ENCODE measurements around the gene DHRS2. TPM values are rescaled to one million over a fixed set of nuclear protein-coding genes. Genes with fewer than 3 reads are reported as not detected.

The DHRS2 gene
- polyA plus RNA-seq, 2 of the 4 experiments (the other 2 are of a cell fraction): 2.3 to 10.7 TPM

DNA sequence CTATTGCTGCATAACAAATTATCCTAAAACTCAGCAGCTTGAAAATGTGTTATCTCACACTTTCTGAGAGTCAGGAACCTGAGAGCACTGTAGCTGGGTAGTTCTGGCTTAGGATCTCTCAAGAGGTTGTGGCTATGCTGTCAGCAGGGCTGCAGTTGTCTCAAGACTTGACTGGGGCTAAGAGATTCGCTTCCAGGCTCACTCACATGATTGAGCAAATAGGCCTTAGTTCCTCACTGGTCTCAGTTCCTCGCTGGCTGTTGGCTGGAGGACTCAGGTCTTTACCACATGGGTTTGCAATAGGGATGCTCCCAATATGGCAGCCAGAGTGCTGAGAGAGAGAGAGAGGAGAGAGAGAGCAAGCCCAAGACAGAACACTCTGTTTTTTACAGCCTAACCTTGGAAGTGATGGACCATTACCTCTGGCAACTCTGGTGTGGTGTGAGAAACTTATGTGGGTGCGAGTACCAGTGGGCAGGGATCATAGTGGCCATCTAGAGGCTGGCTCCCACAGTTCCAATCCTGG, 15.9 kb upstream of the DHRS2 start:
- POLR2A ChIA-PET: no interaction called here
- TF ChIP-seq ESRRA (IDR thresholded peaks at IDR 0.05; ENCODE audit: borderline replicate concordance, low read length) (no peak), NR3C1 (IDR thresholded peaks at IDR 0.05) (no peak), HDAC2 (IDR thresholded peaks at IDR 0.05) (no peak), ZC3H11A (IDR thresholded peaks at IDR 0.05) (no peak), RNF2 (IDR thresholded peaks at IDR 0.05; ENCODE audit: borderline replicate concordance, low read depth) (no peak), TP53 (CRISPR knock-in tag; IDR thresholded peaks at IDR 0.05) (no peak), HOXB13 (CRISPR knock-in tag; IDR thresholded peaks at IDR 0.05; ENCODE audit: low read depth) (no peak), CBX8 (IDR thresholded peaks at IDR 0.05) (no peak), RFX5 (IDR thresholded peaks at IDR 0.05) (no peak)
- TF ChIP-seq, protein P1, sequence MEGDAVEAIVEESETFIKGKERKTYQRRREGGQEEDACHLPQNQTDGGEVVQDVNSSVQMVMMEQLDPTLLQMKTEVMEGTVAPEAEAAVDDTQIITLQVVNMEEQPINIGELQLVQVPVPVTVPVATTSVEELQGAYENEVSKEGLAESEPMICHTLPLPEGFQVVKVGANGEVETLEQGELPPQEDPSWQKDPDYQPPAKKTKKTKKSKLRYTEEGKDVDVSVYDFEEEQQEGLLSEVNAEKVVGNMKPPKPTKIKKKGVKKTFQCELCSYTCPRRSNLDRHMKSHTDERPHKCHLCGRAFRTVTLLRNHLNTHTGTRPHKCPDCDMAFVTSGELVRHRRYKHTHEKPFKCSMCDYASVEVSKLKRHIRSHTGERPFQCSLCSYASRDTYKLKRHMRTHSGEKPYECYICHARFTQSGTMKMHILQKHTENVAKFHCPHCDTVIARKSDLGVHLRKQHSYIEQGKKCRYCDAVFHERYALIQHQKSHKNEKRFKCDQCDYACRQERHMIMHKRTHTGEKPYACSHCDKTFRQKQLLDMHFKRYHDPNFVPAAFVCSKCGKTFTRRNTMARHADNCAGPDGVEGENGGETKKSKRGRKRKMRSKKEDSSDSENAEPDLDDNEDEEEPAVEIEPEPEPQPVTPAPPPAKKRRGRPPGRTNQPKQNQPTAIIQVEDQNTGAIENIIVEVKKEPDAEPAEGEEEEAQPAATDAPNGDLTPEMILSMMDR (IDR thresholded peaks at IDR 0.05): no peak
- TF ChIP-seq, protein P2, sequence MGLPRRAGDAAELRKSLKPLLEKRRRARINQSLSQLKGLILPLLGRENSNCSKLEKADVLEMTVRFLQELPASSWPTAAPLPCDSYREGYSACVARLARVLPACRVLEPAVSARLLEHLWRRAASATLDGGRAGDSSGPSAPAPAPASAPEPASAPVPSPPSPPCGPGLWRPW (IDR thresholded peaks at IDR 0.05): no peak
- CTCF ChIA-PET: interaction anchor here (4.2 kb wide), 1 partner anchor 11 kb away, joined by 37 read pairs; no protein-coding TSS in a partner anchor
- Histone ChIP-seq H3K4me2 (no peak overlapping the region), H3K4me1 (no peaks in the 10 kb centered on the region), H3K27ac (no peak overlapping the region), H3K9me3 (peaks cover 22% of the 10 kb centered on the region; the same call in 2 of the 3 replicates), H3K4me3 (no peak overlapping the region)
- DNase-seq (ENCODE audit: low read depth in 1 of 2, low spot score in 1 of 2) (no peak), FAIRE-seq (no peak), ATAC-seq (no peak)
- WGBS (ENCODE audit: missing lambda C conversion rate): 2% methylated on average over 3 of the region's 3 CpGs

DNA sequence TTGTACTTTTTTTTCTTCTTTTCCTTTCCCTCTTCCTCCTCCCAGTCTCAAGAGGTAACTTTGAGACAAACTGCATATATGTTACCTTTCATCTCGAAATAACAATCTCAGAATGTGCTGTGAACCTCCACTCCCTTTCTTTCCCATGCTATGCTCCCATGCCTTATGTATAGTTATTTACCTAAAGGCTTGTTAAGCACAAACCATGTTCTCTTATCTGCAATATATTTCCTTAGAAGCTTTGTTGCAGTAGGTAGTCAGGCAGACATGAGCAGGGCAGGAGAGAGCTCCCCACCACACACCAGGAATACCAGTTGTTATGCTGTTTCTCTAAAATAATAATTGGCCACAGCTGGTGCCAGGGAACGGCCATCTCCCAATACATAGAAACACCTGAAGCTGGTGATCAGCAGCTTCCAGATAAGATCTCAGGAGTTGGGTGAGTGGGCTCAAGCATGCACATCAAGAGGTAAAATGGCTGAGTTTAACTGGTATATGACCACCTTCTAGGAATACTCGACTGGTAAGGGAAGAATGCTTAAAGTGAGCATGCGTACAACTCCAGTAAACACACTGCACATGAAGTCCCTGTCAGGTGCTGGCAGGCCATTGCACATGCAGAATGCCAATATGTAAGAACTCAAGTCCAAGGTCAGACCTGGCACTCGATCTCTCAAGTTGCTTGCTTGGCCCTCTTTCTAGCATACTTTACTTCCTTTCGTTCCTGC, 14.8 kb upstream of the DHRS2 start:
- ChIA-PET CTCF (interaction anchor here (1.5 to 4.2 kb wide), 2 partner anchors 10 to 32 kb away, joined by 3 to 37 read pairs; no protein-coding TSS in a partner anchor), POLR2A (no interaction called here)
- 4% methylated on average over 6 of the region's 6 CpGs for WGBS (ENCODE audit: missing lambda C conversion rate)

More for the DNA sequence above, 14.8 kb upstream of the DHRS2 start:
- no peak for DNase-seq (ENCODE audit: low read depth in 1 of 2, low spot score in 1 of 2)
- H3K27ac ChIP-seq: no peak overlapping the region
- H3K9me3 ChIP-seq: peaks cover 31% of the 10 kb centered on the region; the same call in 2 of the 3 replicates
- no peak overlapping the region for H3K4me3 ChIP-seq
- H3K4me1 ChIP-seq: no peaks in the 10 kb centered on the region
- no peak for TF ChIP-seq CHD4 (IDR thresholded peaks at IDR 0.05; ENCODE audit: borderline replicate concordance)
- no peak for TF ChIP-seq HEYL (CRISPR knock-in tag; IDR thresholded peaks at IDR 0.05)
- TF ChIP-seq RNF2 (IDR thresholded peaks at IDR 0.05; ENCODE audit: borderline replicate concordance, low read depth): no peak
- TF ChIP-seq, protein P3, sequence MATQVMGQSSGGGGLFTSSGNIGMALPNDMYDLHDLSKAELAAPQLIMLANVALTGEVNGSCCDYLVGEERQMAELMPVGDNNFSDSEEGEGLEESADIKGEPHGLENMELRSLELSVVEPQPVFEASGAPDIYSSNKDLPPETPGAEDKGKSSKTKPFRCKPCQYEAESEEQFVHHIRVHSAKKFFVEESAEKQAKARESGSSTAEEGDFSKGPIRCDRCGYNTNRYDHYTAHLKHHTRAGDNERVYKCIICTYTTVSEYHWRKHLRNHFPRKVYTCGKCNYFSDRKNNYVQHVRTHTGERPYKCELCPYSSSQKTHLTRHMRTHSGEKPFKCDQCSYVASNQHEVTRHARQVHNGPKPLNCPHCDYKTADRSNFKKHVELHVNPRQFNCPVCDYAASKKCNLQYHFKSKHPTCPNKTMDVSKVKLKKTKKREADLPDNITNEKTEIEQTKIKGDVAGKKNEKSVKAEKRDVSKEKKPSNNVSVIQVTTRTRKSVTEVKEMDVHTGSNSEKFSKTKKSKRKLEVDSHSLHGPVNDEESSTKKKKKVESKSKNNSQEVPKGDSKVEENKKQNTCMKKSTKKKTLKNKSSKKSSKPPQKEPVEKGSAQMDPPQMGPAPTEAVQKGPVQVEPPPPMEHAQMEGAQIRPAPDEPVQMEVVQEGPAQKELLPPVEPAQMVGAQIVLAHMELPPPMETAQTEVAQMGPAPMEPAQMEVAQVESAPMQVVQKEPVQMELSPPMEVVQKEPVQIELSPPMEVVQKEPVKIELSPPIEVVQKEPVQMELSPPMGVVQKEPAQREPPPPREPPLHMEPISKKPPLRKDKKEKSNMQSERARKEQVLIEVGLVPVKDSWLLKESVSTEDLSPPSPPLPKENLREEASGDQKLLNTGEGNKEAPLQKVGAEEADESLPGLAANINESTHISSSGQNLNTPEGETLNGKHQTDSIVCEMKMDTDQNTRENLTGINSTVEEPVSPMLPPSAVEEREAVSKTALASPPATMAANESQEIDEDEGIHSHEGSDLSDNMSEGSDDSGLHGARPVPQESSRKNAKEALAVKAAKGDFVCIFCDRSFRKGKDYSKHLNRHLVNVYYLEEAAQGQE (IDR thresholded peaks at IDR 0.05): no peak
- no peak for TF ChIP-seq NFE2L2 (conservative IDR thresholded peaks at IDR 0.05; ENCODE audit: low read length)
- no peak for TF ChIP-seq RCOR1 (IDR thresholded peaks at IDR 0.05; ENCODE audit: low read depth, low read length)
- no peak for TF ChIP-seq KDM5A (IDR thresholded peaks at IDR 0.05)
- no peak for TF ChIP-seq HDAC2 (IDR thresholded peaks at IDR 0.05)
- no peak for TF ChIP-seq HOXA7 (CRISPR knock-in tag; IDR thresholded peaks at IDR 0.05)
- TF ChIP-seq NR3C1 (IDR thresholded peaks at IDR 0.05): no peak
- no peak for TF ChIP-seq NPAS2 (CRISPR knock-in tag; IDR thresholded peaks at IDR 0.05; ENCODE audit: borderline replicate concordance)
- TF ChIP-seq RAD21 (conservative IDR thresholded peaks at IDR 0.05 in 1 of 2, IDR thresholded peaks at IDR 0.05 in 1 of 2): no peak
- no peak for TF ChIP-seq ZSCAN20 (CRISPR knock-in tag; IDR thresholded peaks at IDR 0.05)
- no peak for TF ChIP-seq ESRRA (IDR thresholded peaks at IDR 0.05; ENCODE audit: borderline replicate concordance, low read length)
- TF ChIP-seq HOXB5 (CRISPR knock-in tag; IDR thresholded peaks at IDR 0.05): no peak
- TF ChIP-seq, protein P4, sequence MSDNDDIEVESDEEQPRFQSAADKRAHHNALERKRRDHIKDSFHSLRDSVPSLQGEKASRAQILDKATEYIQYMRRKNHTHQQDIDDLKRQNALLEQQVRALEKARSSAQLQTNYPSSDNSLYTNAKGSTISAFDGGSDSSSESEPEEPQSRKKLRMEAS (IDR thresholded peaks at IDR 0.05): no peak
- TF ChIP-seq, protein P5, sequence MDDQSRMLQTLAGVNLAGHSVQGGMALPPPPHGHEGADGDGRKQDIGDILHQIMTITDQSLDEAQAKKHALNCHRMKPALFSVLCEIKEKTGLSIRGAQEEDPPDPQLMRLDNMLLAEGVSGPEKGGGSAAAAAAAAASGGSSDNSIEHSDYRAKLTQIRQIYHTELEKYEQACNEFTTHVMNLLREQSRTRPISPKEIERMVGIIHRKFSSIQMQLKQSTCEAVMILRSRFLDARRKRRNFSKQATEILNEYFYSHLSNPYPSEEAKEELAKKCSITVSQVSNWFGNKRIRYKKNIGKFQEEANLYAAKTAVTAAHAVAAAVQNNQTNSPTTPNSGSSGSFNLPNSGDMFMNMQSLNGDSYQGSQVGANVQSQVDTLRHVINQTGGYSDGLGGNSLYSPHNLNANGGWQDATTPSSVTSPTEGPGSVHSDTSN (IDR thresholded peaks at IDR 0.05): no peak
- TF ChIP-seq CBX2 (IDR thresholded peaks at IDR 0.05; ENCODE audit: borderline replicate concordance, low read depth): no peak
- TF ChIP-seq EHMT2 (IDR thresholded peaks at IDR 0.05; ENCODE audit: low read depth): no peak
- TF ChIP-seq, protein P6, sequence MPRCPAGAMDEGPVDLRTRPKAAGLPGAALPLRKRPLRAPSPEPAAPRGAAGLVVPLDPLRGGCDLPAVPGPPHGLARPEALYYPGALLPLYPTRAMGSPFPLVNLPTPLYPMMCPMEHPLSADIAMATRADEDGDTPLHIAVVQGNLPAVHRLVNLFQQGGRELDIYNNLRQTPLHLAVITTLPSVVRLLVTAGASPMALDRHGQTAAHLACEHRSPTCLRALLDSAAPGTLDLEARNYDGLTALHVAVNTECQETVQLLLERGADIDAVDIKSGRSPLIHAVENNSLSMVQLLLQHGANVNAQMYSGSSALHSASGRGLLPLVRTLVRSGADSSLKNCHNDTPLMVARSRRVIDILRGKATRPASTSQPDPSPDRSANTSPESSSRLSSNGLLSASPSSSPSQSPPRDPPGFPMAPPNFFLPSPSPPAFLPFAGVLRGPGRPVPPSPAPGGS (IDR thresholded peaks at IDR 0.05): no peak
- ATAC-seq: no peak
- no peak for FAIRE-seq
- no peak overlapping the region for H3K4me2 ChIP-seq
